ENCODE results near the gene FCHO1. TPM values are rescaled to one million over a fixed set of nuclear protein-coding genes. Genes with fewer than 3 reads are reported as not detected.
"Not testable (repeated sequence)": the region's sequence is repeated elsewhere in the genome, so short reads cannot be mapped to it uniquely, and the experiment has no call there.

Gene FCHO1
- polyA plus RNA-seq, 3 donors: 1.1 to 1.8 (median 1.5) TPM

DNA sequence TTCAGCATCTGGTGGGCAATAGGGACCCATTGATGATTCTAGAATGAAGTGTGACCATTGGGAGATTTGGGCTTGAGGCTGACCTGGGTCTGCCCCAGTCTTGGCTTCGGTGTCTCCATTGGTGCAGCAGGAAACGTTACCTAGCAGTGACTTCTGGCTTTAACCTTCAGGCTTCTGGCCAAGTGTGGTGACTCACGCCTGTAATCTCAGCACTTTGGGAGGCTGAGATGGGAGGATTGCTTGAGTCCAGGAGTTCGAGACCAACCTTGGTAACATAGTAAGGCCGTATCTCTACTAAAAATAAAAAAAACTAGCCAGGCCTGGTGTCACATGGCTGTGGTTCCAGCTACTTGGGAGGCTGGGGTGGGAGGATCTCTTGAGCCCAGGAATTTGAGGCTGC lies 7.2 kb downstream of the FCHO1 start:
- no peak for DNase-seq (ENCODE audit: low read depth in 3 of 3, low spot score in 2 of 3)

DNA sequence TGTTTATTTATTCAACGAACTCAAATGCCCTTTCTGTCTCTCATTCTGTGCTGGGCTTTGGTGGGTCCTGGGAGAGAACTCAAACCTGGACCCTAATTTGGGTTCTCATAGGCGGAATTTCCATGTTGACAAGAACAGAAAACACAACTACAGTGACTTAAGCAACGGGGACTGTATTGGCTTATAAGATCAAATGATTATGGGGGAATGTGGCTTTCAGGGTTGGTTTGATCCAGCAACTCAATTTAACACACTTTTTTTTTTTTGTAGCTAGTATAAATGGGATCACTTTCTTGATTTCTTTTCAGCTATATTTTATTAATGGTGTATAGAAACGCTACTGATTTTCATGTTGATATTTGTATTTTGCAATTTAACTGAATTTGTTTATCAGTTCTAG lies 9.9 kb downstream of the FCHO1 start:
- DNase-seq (ENCODE audit: low read depth in 3 of 3, low spot score in 2 of 3): no peak

DNA sequence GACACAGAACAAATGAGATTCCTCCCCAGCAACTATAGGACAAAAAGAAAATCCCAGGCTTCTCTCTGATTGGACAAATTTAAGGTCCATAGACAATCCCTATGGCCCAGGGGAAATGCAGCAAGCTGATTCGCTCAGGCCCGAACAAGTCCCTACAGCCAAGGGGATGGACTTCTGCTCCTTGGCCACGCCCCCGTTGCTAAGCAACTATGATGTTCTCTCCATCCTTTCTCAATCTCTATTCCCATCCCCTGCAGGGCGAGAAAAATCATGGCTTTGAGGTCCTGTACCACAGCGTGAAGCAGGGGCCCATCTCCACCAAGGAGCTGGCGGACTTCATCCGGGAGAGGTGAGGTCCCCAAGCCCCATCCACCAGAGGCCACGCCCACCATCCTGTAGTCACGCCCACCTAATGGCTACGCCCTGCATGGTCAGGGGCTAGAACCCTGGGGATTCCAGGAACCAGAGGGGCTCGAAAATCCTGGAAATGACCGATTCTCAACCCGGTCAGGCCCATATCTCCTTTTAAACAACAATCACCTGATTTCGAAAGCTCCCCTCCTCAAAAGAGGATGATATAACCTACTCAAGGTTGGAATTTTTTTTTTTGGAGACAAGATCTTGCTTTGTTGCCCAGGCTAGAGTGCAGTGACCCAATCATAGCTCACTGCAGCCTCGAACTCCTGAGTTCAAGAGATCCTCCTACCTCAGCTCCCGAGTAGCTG lies 11.4 kb downstream of the FCHO1 start:
- DNase-seq (ENCODE audit: low read depth in 3 of 3, low spot score in 2 of 3): no peak

DNA sequence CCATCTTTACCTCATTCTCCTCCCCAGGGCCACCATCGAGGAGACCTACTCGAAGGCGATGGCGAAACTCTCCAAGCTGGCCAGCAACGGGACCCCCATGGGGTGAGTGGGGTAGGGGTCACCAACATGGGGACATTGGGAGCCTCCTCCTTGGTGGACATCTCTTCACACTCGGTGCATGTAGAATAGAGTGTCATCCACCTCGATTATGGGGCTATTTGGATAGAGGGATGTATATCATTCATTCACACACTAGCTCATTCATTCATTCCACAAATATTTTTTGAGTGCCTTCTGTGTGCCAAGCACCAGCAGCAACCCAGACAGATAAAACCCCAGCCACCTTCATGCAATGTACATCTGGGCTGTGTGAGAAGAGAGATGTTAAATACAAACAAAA lies 13.1 kb downstream of the FCHO1 start:
- no peak for DNase-seq (ENCODE audit: low read depth in 3 of 3, low spot score in 2 of 3)

DNA sequence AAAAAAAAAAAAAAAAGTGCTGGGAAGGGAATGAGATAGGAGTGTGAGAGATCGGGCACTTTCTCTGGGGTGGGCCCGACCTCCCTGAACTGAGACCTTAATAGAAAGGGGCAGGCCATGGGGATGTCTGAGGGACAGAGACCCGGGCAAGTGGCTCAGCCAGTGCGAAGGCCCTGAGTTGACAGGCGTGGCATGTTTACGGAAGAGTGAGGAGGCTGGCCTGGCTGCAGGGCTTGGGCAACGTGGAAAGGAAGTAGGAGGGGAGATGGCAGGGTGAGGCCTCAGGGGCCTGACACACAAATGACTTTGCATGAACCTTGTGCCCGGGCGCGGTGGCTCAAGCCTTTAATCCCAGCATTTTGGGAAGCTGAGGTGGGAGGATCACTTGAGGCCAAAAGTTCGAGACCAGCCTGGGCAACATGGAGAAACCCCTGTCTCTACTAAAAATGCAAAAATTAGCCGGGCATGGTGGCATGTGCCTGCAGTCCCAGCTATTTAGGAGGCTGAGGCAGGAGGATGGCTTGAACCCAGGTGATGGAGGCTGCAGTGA lies 13.9 kb downstream of the FCHO1 start:
- DNase-seq (ENCODE audit: low read depth in 3 of 3, low spot score in 2 of 3): no peak

DNA sequence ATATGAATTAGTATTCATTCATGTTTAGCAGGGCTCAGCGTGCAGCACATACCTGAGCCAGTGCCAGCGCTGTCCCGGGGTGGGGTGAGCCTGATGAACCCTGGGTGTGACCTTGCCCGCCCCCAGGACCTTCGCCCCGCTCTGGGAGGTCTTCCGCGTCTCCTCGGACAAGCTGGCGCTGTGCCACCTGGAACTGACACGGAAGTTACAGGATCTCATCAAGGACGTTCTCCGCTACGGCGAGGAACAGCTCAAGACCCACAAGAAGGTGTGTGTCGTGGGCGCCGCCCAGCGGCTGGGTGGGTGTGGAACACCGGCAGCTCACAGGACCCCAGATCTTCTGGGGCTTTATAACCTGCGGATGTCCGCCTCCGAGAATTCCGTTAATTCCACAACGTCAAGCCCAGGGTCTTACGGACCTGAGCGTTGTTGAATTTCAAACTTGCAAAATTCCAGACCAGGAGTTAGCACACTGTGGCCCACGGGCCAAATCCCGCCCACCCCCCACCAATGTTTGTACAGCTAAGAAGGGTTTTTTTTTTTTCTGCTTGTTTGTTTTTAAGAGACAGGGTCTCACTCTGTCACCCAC lies 15.4 kb downstream of the FCHO1 start:
- DNase-seq (ENCODE audit: low read depth in 3 of 3, low spot score in 2 of 3): peak in 1 of 3 donors; percentile 55

DNA sequence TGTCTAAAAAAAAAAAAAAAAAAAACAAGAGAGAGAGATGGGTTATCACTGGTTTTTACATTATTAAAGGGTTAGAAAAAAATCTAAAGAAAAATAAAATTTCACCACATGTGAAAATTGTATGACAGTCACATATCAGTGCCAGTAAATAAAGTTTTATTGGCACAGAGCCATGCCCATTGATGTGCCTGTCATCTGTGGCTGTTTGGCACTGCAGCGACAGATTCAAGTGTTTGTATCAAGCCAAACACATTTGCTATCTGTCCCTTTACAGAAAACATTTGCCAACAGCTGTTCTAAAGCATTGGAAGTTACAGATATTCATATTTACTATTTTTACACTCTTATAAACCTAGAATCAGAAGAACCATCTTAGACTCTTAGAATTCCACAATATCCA lies 16.3 kb downstream of the FCHO1 start:
- DNase-seq (ENCODE audit: low read depth in 3 of 3, low spot score in 2 of 3): no peak

DNA sequence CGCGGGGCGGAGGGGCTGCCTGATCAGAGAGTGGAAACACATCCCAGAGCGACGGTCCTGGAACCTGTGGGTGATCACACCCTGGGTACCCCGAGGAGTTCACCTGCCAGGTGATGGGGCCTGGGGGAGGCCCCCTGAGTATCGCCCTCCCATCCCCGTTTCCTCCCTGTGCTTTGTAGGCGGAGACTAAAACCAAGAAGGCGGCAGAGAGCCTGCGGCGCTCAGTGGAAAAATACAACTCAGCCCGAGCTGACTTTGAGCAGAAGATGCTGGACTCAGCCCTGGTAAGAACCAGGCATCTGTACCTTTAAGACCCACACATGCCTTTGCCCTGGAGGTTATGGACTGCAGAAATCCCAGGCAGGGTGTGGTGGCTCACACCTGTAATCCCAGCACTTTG lies 19.3 kb downstream of the FCHO1 start:
- DNase-seq (ENCODE audit: low read depth in 3 of 3, low spot score in 2 of 3): no peak

DNA sequence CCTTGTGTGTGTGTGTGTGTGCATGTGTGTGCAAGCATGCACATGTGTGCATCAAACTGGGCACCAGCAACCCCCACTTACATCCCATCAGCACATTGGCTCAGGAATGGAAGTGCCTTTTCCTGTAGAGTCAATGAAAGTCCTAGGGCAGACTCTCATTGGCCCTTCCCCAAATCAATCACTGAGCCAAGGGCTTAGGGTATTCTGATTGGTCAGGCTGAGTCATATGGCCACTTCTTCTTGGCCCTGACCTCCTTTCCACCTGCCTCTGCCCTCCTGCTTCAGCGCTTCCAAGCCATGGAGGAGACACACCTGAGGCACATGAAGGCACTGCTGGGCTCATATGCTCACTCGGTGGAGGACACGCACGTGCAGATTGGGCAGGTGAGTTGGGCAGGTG lies 20.9 kb downstream of the FCHO1 start:
- no peak for DNase-seq (ENCODE audit: low read depth in 3 of 3, low spot score in 2 of 3)

DNA sequence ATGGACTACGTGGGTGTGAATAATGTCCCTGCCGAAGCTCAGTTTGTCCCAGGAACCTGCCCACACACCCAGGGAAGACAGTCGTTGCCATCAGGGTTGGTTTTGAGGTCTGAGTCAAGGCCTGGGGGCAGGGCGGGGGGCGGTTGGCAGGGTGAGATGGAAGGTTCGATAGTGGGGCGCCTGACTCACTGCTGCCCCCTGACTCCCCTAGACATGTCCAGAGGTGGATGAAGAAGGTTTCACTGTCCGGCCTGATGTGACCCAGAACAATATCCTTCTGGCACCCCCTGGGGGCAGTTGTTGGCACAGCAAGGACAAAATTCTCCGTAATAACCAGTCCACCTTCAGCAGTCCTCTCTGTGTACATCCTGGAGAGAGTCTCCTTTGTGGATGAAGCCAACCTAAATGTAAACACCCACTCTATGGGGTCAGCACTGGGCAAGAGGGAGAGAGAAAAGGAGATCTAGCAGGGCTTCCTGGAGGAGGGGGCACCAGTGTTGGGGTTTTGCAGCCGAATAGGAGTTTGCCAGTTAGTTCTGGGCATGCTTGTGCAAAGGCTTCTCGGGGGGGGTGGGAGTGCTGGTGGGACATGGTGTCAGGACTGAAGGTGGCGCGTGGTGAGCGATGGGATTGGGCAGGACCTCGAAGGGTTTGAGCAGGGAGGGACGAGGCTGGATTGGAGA lies 24.1 kb downstream of the FCHO1 start:
- no peak for DNase-seq (ENCODE audit: low read depth in 3 of 3, low spot score in 2 of 3)

DNA sequence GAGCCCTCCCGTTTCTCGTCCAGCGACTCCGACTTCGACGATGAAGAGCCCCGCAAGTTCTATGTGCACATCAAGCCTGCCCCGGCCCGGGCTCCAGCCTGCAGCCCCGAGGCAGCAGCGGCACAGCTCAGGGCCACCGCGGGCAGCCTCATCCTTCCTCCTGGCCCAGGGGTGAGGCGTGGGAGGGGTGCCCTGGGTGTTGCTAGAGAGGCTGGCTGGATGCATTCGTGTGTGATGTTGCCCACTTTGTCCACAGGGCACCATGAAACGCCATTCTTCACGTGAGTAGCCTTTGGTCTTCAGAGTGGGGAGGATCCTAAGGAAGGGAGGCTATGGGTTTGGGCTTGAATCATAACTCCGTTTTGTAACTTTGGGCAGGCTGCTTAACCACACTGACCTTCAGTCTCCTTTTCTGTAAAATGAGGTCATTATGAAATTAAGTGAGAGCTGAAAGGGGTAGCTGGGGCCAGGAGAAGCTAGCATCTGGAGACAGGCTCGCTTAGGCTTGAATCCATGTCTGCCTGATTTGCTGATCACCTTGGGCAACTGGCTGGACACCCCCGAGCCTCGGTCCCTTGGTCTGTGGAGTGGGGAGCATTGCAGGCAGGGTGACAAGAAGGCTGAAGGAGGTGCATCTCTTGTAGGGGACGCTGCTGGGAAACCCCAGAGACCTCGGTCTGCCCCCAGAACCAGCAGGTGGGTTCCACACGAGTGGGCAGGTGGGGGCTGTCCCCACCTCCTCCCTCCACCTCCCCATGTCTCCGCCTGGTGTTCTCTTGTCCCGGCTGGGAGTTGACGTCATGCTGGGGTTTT lies 24.9 kb downstream of the FCHO1 start:
- no peak for DNase-seq (ENCODE audit: low read depth in 3 of 3, low spot score in 2 of 3)

DNA sequence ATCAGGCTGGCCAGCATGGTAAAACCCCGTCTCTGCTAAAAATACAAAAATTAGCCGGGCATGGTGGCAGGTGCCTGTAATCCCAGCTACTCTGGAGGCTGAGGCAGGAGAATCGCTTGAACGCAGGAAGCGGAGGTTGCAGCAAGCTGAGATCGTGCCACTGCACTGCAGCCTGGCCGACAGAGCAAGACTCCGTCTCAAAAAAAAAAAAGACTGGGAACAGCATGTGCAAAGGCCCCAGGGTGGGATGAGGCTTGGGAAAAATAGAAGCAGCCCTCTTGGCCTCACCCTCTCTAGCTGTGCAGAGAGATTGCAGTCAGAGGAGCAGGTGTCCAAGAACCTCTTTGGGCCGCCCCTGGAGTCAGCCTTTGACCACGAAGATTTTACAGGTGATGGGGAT lies 26.6 kb downstream of the FCHO1 start:
- not testable (repeated sequence) for DNase-seq (ENCODE audit: low read depth in 3 of 3, low spot score in 2 of 3)

DNA sequence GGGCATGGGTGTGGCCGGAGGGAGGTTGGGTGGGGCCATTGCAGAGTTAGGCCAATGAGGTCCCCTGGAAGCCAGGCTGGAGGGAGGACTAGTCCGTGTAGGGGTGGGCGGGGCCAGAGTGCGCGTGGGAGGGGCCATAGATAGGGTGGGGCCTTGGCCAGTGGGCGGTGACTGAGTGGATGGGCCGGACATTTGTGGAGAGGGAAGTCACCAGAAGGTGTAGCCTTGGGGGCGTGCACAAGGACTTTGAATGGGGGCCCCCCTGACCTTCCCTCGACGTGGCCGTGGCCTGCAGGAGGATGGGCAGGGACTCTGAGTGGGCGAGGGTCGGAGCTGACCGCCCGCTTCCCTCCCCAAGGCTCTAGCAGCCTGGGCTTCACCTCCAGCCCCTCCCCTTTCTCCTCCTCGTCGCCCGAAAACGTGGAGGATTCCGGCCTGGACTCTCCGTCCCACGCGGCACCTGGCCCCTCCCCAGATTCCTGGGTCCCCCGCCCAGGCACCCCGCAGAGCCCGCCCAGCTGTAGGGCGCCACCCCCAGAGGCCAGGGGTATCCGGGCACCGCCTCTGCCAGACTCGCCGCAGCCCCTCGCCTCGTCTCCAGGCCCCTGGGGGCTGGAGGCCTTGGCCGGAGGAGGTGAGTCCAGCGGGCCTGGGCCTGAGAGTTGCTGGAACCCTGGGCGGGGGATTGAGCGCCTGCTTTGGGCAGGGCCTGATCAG lies 27.1 kb downstream of the FCHO1 start:
- no peak for DNase-seq (ENCODE audit: low read depth in 3 of 3, low spot score in 2 of 3)

DNA sequence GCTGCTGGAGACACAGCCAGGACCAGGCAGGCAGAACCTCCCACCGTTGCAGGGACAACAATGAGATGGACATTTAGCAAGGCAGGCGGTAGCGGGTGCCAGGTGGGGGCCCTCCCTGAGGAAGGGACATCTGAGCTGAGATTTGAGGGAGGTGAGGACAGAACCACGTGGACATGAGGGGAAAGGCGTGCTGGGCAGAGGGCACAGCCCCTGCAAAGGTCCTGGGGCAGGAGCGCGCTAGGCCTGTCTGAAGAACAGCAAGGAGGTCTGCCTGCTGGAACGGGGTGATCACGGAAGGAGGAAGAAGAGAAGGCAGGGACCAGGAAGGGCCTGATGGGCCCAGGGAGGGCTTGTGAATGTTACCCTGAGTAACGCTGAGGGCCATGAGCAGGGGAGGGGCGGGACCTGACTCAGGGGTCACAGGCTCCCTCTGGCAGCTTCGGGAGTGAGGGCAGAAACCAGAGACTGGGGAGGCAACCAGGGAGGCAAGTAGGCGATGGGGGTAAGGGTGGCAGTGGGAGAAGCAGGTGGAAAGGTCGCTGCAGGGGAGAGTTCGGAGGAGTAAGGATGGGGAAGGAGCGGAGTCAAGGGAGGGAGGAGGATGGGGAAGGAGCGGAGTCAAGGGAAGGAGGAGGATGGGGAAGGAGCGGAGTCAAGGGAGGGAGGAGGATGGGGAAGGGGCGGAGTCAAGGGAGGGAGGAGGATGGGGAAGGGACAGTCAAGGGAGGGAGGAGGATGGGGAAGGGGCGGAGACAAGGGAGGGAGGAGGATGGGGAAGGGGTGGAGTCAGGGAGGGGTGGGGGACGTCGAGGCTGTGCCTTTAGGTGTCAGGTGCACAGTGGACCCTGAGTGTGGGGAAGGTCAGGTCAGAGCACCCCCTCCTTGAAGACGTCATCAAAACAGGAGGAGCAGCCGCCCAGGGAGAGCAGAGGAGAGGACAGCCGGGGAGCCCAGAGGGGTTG lies 28.0 kb downstream of the FCHO1 start:
- DNase-seq (ENCODE audit: low read depth in 3 of 3, low spot score in 2 of 3): no peak

DNA sequence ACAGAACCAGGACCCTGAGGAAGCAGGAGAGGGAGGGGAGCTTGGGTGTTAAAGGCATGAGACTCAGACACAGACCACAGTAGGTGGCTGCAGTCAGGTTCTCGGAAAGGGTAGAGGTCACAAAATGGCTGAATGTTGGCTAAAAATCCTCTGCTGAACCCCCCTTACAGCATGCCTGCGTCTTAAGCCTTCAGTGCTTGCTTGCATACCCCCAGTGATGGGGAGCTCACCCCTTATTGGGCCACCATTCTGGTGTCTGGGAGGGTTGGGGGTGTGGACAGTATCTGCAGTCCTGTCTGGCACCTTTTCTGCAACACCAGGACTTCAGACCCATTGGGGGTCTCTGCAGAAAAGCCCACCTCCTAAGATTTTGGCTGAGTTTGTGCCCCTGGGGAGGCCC lies 29.5 kb downstream of the FCHO1 start:
- DNase-seq (ENCODE audit: low read depth in 3 of 3, low spot score in 2 of 3): no peak

DNA sequence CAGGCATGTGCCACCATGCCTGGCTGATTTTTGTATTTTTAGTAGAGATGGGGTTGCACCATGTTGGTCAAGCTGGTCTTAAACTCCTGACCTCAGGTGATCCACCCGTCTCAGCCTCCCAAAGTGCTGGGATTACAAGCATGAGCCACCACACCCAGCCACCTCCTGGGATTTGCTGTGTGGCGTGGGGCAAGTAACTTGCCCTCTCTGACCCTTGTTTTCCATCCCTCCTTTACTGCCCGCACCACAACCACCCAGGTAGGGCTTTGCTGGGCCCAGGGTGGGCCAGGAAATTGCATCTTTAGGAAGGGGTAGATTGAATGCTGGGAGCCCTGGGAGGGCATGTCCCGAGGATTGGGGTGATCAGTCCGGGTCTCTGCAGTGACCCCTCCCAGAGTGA lies 32.4 kb downstream of the FCHO1 start:
- DNase-seq (ENCODE audit: low read depth in 3 of 3, low spot score in 2 of 3): not testable (repeated sequence)

DNA sequence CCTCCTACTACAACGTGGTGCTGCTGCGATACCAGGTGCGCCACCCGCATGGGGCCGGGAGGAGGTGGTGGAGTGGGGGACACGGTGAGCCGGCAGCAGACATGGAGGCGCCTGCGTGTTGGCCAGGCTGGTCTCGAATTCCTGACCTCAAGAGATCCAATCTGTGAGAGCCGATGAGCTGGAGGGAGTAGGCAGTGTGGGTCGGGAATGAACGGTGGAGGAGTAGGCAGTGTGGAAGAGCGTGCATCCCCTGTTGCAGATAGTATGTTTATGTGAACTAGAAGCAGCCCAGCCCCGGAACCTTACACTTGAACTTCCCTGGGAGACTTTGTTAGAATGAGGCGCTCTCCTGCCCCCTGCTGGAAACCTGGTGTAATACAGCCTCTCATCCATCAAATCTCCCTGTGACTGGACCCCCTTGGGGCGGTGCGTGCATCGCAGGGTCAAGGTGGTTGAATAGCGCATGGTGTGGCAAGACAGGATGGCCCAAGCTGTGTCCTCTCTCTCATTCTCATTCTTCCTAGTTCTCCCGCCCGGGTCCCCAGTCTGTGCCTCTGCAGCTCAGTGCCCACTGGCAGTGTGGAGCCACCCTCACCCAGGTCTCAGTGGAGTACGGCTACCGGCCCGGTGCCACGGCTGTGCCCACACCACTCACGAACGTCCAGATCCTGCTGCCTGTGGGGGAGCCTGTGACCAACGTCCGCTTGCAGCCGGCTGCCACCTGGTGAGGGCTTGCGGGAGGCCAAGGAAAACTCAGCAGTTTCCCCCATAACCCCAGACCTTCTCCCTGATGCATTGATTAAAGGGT lies 33.1 kb downstream of the FCHO1 start:
- peak in 1 of 3 donors; percentile 68 for DNase-seq (ENCODE audit: low read depth in 3 of 3, low spot score in 2 of 3)

DNA sequence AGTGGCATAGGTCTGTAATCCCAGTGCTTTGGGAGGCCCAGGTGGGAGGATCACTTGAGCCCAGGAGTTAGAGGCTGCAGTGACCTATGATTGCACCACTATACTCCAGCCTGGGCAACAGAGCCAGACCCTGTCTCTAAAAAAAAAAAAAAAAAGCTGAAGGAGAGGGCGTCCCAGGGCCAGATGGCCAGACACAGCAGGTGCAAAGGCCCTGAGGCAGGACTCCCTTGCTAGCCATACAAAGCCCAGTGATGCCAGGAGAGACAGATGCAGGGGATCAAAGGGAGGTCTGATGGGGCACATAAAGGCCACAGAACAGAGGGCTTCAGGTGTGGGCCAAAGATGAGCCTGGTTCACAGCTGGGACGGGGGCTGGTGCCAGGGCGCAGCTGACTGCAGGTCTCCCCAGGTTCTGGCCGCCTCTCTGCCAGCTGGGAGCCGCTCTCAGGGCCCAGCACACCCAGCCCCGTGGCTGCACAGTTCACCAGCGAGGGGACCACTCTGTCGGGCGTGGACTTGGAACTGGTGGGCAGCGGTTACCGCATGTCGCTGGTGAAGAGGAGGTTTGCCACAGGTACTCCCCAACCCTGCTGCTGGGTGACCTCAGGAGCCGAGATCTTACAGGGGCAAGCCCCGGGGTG lies 36.1 kb downstream of the FCHO1 start:
- DNase-seq (ENCODE audit: low read depth in 3 of 3, low spot score in 2 of 3): no peak
